Epidermal melanocyte (primary cell): ENCODE data around the gene DRD4.

Experiments used
- DNase-seq: peaks from one replicate; pipeline ENCODE4 v3.0.0; 2011; ENCODE audit warnings: low spot score; ENCODE audit not compliant: insufficient read length

Gene DRD4

DNA sequence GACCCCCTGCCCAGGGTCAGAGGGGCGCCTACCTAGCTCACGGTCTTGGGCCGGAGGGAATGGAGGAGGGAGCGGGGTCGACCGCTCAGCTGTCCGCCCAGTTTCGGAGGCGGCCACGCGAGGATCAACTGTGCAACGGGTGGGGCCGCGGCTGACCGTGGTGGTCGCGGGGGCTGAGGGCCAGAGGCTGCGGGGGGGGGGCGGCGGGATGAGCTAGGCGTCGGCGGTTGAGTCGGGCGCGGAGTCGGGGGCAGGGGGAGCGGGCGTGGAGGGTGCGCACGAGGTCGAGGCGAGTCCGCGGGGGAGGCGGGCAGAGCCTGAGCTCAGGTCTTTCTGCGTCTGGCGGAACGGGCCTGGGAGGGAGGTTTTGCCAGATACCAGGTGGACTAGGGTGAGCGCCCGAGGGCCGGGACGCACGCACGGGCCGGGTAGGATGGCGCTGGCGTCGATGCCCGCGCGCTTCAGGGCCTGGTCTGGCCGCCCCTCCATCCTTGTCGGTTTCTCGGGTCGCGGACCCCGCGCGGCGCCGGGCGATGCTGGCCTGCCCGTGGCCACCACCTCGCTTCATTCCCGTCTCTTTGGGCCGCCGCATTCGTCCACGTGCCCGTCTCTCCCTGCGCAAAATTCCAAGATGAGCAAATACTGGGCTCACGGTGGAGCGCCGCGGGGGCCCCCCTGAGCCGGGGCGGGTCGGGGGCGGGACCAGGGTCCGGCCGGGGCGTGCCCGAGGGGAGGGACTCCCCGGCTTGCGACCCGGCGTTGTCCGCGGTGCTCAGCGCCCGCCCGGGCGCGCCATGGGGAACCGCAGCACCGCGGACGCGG lies at the start of gene DRD4:
Gene DRD4 (plus strand): TSS at position 759 of the 822 bp plus-strand sequence. CDS start 36 bp downstream, at position 795.
- DNase-seq: no peak

DNA sequence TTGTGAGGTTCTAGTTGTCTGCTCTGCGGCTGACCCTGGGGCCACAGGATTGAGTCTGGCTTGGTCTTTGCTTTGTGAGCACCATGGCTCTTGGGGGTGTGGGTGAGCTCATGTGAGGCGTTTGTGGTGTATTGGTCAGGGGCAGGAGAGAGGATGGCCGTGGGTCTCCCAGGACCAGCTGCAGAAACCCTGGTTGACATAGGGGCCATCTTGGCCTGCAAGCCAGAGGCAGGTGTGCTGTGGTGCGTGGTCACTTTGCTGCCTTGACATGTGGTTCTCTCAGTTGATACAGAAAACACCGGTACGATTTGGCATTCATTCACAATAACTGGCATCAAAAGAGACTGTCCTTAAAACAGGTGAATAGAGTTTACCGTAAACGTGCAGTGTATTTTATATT lies 49.5 kb upstream of the DRD4 start:
- no peak for DNase-seq

DNA sequence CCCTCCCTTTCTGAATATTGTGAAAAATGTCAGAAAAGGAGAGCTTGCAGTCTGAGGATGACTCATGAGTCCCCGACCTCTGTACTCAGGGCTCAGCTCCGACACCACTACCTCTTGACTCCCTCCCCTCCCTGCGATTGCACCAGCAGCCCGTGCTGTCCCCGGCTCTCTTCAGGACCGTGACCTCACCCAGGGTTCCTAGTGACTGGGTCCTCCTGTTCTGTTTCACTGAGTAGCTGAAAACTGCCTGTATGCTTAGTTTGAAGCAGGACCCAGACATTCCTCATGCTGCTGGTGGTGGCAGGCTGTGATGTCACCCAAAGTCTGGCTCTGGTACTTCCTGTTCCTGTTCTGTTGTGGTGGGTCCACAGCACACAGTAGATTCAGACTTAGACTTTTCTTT lies 49.1 kb upstream of the DRD4 start:
- DNase-seq: no peak

DNA sequence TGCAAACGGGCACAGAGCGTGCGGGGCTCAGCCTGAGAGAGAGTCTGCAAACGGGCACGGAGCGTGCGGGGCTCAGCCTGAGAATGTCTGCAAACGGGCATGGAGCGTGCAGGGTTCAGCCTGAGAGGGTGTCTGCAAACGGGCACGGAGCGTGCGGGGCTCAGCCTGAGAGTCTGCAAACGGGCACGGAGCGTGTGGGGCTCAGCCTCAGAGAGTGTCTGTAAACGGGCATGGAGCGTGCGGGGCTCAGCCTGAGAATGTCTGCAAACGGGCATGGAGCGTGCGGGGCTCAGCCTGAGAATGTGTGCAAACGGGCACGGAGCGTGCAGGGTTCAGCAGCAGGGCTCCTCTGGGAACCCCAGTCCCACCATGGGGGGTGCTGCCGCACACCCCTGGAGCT lies 47.3 kb upstream of the DRD4 start:
- DNase-seq: no peak

DNA sequence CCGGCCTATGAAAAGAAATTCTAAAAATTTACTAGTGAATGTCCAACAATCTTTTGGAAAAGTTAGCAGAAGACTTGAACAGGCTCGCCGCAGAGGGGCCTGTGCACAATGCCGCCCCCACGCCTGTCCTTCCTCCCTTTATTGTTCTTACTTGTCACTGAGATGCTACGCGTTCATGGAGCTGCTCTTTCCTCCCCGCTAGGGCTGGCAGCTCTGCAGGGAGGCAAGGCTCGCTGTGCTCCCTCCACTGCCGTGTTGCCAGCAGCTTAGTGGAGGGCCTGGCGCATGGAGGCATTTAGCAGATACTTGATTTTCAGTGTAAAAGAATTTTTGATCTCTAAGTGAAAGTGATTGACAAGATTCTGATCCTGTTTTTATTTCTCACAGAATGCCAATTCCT lies 46.1 kb upstream of the DRD4 start:
- no peak for DNase-seq

DNA sequence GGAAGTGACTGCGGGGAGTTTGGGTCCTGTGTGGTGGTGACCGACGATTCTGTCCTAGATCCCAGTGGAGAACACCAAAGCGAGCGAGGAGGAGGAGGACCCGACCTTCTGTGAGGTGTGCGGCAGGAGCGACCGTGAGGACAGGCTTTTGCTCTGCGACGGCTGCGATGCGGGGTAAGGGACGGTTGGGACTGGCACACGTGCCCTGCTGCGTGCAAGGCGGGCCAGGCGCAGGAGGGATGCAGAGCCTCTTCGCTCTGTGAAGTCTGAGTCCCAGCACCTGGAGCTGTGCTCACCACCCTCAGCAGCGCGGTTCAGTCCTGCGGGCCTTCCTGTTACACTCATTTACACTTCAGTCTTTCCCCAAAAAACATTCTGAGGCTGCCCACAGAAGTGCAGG lies 44.6 kb upstream of the DRD4 start:
- no peak for DNase-seq

DNA sequence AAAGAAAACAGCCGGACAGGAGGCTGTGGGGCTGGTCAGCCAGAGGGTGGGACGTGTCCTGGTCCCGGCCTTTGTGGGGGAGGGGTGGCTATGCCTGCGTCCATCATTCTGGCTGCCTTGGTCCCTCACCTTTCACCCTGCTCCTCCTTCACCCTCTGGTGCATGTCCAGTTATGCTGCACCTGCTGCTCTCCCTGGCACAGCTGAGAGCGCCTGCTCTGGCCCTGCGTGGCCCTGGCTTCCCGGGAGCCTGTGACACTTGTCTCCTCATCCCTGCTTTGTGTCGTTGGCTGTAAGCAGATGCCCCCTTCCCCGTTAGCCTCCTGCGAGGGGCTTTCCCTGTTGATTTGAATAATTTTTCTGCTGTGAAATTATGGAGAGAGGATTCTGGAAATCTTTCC lies 44.2 kb upstream of the DRD4 start:
- DNase-seq: no peak

DNA sequence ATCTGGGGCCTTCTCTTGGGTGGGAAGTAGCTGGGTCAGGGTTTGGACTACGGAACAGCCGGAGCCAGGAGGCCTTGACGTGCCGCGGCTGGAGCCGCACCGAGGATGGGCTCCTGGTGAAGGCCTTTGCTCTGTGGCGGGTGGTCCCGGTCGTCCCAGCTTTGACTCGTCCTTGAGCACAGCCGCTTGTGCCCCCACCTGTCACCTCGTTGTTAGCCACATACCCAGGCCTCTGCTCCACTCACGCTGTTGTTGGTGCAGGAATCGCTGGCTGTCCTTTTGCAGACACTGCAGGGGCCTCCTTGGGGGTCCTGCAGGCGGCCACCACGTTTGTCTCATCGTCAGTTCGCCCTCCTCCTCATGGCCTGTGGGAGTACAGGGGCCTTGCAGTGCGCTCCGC lies 43.7 kb upstream of the DRD4 start:
- DNase-seq: no peak

DNA sequence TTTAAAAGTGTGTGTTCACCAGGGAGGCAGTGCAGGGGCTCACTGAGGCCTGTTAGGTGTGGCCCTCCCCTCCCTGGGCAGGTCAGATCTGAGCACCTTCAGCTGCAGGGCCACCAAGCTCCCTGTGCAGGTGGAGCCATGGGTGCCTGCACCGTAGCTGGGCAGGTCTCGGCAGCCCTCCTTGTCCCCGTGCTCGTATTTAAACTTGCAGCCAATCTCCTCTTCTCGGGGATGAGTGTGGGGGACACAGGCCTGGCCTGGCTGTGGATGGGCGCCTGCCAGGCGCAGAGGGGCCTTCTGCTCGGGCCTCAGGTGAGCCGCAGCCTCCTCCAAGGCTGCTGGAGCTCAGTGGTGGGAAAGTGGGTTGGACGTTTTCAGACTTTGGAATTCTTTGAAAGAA lies 41.7 kb upstream of the DRD4 start:
- DNase-seq: no peak

DNA sequence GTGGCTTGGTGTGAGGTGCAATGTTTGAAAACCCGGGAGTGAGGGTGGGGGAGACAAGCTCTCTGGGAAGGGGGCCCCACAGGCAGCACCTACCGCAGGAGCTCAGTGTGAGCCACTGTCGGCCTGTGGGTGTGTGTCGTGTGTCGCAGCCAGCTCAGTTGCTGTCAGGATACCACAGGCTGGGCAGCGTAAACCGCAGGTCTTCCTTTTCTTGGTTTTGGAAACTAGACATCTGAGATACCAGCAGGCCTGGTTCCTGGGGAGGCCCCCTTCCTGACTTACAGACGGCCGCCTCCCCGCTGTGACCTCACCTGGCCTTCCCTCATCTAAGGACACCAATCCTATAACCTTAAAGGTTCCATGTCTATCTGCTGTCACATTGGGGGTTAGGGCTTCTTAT lies 40.7 kb upstream of the DRD4 start:
- no peak for DNase-seq

DNA sequence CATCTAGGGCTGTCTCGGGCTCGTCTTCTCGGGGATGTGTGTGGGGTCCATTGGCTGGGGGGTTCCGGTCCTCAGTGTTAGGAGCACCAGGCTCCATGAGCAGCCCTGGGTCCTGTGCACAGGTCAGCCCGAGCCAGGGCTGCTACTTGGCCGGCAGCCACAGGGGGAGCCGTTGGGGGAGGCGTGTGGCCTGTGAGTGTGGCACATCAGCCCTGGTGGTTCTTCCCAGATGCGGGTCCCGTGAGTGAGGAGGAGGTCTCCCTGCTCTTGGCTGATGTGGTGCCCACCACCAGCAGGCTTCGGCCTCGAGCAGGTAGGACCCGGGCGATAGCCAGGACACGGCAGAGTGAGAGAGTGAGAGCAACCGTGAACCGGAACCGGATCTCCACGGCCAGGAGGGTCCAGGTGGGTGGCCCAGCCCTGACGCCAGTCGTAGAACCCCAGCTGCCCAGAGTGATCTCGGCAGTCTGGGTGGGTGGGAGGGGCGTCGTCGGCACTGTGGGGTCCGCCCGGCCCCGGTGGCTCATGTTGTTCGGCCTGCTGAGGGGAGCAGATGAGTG lies 39.8 kb upstream of the DRD4 start:
- no peak for DNase-seq

DNA sequence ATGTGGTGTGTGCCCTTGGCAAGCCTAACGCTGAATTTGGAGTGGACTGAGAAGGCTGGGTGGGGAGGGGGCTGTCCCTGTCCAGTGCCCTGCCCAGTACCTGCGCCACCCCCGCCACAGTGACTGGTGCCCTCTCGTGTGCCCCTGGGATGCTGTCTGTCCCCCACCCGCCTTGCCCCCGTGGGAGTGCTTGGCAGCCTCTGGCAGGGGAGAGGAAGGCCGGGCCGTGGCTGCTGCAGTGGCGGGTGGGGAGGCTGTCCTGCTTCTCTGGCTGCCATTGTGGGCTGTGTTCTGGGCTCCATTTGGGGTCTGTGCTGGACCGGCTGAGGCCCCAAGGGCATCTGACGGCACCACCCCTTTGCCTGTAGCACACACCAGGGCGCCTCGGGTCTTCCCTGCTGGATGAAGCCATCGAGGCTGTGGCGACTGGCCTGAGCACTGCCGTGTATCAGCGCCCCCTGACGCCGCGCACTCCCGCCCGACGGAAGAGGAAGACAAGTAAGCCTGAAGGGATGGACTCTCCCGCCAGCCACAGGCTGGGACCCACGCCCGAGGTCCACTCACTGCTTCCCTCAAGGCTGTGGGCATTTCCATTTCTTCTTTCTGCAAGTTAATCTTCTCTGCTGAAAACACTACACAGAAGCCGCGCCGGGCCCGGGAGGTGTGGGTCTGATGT lies 38.9 kb upstream of the DRD4 start:
- no peak for DNase-seq

DNA sequence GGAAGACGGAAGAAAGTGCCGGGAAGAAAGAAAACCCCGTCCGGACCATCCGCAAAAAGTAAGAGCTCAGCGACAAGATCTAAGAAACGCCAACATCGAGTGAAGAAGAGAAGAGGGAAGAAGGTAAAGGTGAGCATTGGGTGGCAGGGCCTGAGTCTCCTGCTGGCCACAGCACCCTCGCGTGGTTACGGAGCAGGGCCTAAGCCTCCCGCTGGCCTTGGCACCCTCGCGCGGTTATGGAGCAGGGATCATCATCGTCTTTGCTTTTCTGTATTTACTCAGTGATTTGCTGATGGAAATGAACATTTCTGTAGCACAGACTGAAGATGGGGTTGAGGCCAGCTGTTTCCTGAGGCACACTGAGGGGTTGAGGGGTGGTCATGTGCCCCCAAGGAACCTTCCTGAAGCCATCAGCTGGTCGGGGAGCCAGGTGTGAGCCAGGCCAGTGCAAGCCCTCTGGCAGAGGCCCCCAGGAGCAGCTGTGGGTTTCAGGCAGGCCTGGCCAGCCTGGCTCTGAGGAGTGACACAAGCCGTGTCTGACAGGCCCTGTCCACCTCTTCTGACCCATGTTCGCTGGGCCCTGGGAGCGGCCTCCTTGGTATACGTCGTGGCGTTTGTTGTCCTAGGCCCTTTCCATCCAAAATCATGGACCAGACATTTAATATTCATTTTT lies 35.4 kb upstream of the DRD4 start:
- DNase-seq: no peak

DNA sequence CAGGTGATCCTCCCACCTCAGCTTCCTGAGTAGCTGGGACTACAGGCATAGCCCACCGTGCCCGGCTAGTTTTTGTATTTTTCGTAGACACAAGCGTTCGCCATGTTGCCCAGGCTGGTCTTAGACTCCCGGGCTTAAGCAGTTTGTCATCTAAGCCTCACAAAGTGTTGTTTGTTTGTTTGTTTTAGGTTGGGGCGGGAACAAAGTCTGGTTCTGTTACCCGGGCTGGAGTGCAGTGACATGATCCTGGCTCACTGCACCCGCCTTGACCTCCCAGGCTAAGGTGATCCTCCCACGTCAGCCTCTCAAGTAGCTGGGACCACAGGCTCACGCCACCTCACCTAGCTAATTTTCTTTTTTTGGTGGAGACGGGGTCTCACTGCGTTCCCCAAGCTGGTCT lies 33.9 kb upstream of the DRD4 start:
- DNase-seq: no peak

DNA sequence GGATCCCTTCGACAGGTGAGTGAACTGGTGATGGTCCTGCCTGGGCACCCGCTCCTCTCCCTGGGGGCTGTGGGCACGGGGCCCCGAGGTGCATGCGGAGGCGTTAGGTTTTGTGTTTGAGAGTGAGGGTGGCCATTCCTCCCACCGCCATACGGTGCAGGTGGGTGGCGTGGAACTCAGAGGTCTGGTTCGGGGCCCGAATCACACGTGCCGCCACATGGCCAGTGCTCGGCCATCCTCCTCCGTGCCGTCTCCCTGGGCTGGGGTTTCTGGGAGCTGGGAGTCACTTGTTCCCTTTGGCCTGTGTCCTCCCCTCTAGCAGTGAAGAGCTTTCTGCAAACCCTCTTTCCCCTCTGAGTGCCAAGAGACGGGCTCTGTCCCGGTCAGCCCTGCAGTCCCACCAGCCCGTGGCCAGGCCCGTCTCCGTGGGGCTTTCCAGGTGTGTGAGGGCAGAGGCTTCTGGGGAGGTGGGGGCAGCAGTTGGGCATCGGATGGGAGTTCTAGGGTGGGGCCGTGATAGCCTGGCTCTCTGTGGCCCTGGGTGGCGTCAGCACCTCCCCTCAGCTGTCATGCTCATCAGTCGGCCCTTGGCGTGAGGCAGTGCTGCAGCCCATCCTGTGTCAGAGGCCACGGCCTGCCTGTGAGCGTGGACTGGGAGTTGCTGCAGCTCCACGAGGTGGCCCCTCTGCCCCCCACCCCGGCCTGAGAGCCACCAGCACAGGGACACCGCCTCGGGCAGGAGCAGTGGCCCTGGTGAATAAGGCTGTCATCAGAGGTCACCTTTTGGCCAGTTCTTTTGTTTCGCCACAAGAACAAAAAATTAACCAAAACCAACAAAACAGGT lies 31.6 kb upstream of the DRD4 start:
- DNase-seq: no peak

DNA sequence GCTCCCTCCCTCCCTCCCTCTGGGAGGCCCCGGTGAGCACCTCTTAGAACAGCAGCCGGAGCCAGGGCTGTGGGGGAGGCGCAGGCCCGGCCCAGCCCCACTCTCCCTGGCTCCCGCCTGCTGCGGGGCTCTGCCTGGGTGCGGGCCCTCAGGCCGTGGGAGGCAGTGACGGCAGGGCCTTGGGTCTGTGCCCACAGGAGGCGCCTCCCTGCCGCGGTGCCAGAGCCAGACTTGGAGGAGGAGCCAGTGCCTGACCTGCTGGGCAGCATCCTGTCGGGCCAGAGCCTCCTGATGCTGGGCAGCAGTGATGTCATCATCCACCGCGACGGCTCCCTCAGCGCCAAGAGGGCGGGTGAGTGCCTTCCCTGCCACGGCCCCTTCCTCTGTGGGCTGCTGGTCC lies 30.8 kb upstream of the DRD4 start:
- no peak for DNase-seq

DNA sequence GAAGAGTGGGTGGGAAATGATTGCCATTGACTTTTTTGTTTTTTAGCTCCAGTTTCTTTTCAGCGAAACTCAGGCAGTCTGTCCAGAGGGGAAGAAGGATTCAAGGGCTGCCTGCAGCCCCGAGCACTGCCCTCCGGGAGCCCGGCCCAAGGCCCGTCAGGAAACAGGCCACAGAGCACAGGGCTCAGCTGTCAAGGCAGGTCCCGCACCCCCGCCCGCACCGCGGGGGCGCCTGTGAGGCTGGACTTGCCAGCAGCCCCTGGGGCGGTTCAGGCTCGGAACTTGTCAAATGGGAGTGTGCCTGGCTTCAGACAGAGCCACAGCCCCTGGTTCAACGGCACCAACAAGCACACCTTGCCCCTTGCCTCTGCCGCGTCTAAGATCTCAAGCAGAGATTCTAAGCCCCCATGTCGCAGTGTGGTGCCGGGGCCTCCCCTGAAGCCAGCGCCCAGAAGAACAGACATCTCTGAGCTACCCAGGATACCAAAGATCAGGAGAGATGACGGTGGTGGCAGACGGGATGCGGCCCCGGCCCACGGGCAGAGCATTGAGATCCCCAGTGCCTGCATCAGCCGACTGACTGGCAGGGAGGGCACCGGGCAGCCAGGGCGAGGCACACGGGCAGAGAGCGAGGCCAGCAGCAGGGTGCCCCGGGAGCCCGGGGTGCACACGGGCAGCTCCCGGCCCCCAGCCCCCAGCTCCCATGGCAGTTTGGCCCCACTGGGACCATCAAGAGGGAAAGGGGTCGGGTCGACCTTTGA lies 29.9 kb upstream of the DRD4 start:
- DNase-seq: no peak

DNA sequence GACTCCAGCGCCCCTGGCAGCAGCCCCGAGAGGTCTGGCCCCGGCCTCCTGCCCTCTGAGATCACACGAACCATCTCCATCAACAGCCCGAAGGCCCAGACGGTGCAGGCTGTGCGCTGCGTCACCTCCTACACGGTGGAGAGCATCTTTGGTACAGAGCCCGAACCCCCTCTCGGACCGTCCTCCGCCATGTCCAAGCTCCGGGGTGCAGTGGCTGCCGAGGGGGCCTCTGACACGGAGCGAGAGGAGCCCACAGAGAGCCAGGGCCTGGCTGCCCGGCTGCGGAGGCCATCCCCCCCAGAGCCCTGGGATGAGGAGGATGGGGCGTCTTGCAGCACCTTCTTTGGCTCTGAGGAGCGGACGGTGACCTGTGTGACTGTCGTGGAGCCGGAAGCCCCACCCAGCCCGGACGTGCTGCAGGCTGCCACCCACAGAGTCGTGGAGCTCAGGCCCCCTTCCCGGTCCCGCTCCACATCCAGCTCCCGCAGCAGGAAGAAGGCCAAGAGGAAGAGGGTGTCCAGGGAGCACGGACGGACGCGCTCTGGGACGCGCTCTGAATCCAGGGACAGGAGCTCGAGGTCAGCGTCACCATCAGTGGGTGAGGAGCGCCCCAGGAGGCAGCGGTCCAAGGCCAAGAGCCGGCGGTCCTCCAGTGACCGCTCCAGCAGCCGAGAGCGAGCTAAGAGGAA lies 29.0 kb upstream of the DRD4 start:
- DNase-seq: no peak

DNA sequence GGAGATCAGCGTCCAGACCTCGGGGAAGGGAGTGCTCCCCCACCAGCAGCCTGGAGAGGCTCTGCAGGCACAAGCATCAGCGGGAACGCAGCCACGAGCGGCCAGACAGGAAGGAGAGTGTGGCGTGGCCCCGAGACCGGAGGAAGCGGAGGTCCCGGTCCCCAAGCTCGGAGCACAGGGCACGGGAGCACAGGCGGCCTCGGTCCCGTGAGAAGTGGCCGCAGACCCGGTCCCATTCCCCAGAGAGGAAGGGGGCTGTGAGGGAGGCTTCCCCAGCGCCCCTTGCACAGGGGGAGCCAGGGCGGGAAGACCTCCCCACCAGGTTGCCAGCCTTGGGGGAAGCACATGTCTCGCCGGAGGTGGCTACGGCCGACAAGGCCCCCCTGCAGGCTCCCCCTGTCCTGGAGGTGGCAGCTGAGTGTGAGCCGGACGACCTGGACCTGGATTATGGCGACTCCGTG lies 28.2 kb upstream of the DRD4 start:
- no peak for DNase-seq

DNA sequence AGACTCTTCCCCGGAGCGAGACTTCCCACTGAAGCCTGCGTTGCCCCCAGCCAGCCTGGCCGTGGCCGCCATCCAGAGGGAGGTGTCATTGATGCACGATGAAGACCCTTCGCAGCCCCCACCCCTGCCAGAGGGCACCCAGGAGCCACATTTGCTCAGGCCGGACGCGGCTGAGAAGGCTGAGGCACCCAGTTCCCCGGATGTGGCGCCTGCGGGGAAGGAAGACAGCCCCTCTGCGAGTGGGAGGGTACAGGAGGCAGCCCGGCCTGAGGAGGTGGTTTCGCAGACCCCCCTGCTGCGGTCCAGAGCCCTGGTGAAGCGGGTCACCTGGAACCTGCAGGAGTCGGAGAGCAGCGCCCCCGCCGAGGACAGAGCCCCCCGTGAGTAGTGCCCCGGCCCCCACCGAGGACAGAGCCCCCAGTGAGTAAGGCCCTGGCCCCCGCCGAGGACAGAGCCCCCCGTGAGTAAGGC lies 27.7 kb upstream of the DRD4 start:
- DNase-seq: no peak
